GM23338 (cell line): ENCODE data around the gene FOXJ3. TPM values are rescaled to one million over a fixed set of nuclear protein-coding genes. Genes with fewer than 3 reads are reported as not detected.

ENCODE experiments used
- ATAC-seq: fragments of 200-7000 bp; cut with Tn5 transposase; 3 replicates; pipeline ENCODE4 v1.9.1; 2020
- DNase-seq: peaks from one replicate; pipeline ENCODE4 v3.0.0-alpha.2; 2015; ENCODE audit warnings: low spot score
- H2AFZ ChIP-seq: fragments of 200-600 bp; sonication (generic); 2 replicates; pipeline ENCODE4 v1.8.0; 2016; ENCODE audit warnings: antibody characterized with exemption, mild to moderate bottlenecking, moderate library complexity
- H3F3A ChIP-seq: fragments of 200-600 bp; sonication (generic); replicated peaks from 2 replicates; pipeline ENCODE4 v1.8.0; 2017; ENCODE audit warnings: antibody characterized with exemption, mixed run types, low read depth
- H3K27ac ChIP-seq: fragments of 200-600 bp; sonication (generic); 2 replicates; pipeline ENCODE4 v1.6.1; 2016; ENCODE audit warnings: low read depth
- H3K27me3 ChIP-seq: fragments of 200-600 bp; sonication (generic); 2 replicates; pipeline ENCODE4 v1.8.0; 2016; ENCODE audit warnings: mild to moderate bottlenecking, mixed run types, moderate library complexity; ENCODE audit not compliant: insufficient read depth
- H3K36me3 ChIP-seq: fragments of 200-600 bp; sonication (generic); 2 replicates; pipeline ENCODE4 v1.8.0; 2016; ENCODE audit warnings: mild to moderate bottlenecking; ENCODE audit not compliant: insufficient read depth
- H3K4me1 ChIP-seq: fragments of 200-600 bp; sonication (generic); 2 replicates; pipeline ENCODE4 v1.8.0; 2016; ENCODE audit warnings: mild to moderate bottlenecking, moderate library complexity; ENCODE audit not compliant: insufficient read depth
- H3K4me2 ChIP-seq: fragments of 200-600 bp; sonication (generic); 2 replicates; pipeline ENCODE4 v1.7.1; 2017; ENCODE audit warnings: mixed run types
- H3K4me3 ChIP-seq: fragments of 200-600 bp; sonication (generic); 2 replicates; pipeline ENCODE4 v1.6.1; 2016; ENCODE audit warnings: mixed run types
- H3K79me2 ChIP-seq: fragments of 200-600 bp; sonication (generic); replicated peaks from 2 replicates; pipeline ENCODE4 v1.8.0; 2017; ENCODE audit warnings: mild to moderate bottlenecking; ENCODE audit not compliant: insufficient read depth
- H3K9me2 ChIP-seq: fragments of 200-600 bp; sonication (generic); 2 replicates; pipeline ENCODE4 v1.8.0; 2017; ENCODE audit not compliant: insufficient read depth
- H4K20me1 ChIP-seq: fragments of 200-600 bp; sonication (generic); replicated peaks from 2 replicates; pipeline ENCODE4 v1.8.0; 2017; ENCODE audit warnings: mild to moderate bottlenecking; ENCODE audit not compliant: insufficient read depth
- H3K27ac Mint-ChIP-seq: 2 replicates; pipeline ENCODE4 v1.8.0; 2020; ENCODE audit warnings: inconsistent platforms, mild to moderate bottlenecking, moderate library complexity, mixed read lengths
- H3K27me3 Mint-ChIP-seq: 3 replicates; pipeline ENCODE4 v1.8.0; 2022; ENCODE audit warnings: low read depth, mild to moderate bottlenecking, moderate library complexity, mixed read lengths, inconsistent platforms; ENCODE audit not compliant: insufficient read depth, poor library complexity
- H3K36me3 Mint-ChIP-seq: 3 replicates; pipeline ENCODE4 v1.8.0; 2021; ENCODE audit warnings: low read depth, mild to moderate bottlenecking, inconsistent platforms, moderate library complexity, mixed read lengths
- H3K4me1 Mint-ChIP-seq: 3 replicates; pipeline ENCODE4 v1.8.0; 2020; ENCODE audit warnings: mild to moderate bottlenecking, inconsistent platforms, mixed read lengths
- H3K4me3 Mint-ChIP-seq: 3 replicates; pipeline ENCODE4 v1.8.0; 2021; ENCODE audit warnings: moderate library complexity, mild to moderate bottlenecking, inconsistent platforms, mixed read lengths
- H3K9me3 Mint-ChIP-seq: 3 replicates; pipeline ENCODE4 v1.8.0; 2020; ENCODE audit warnings: moderate library complexity, mild to moderate bottlenecking, inconsistent platforms, mixed read lengths
- CTCF ChIP-seq, 2 experiments: fragments of 200-600 bp in 1 of 2; sonication (generic) in 1 of 2; conservative IDR thresholded peaks; 2 replicates each; pipeline versions ENCODE4 v1.5.1 to v1.6.1; 2016 to 2017; ENCODE audit warnings: antibody characterized with exemption in 2 of 2, low read depth in 2 of 2, mild to moderate bottlenecking in 2 of 2, moderate library complexity in 1 of 2
- ETS1 ChIP-seq: IDR thresholded peaks from 2 replicates; pipeline ENCODE4 v1.6.1; 2016; ENCODE audit warnings: antibody characterized with exemption
- EZH2 ChIP-seq: fragments of 200-600 bp; sonication (generic); IDR thresholded peaks from one replicate; pipeline ENCODE4 v1.8.0; 2017; ENCODE audit warnings: antibody characterized with exemption, mild to moderate bottlenecking, low read depth; ENCODE audit not compliant: unreplicated experiment
- EZH2phosphoT487 ChIP-seq: fragments of 200-600 bp; sonication (generic); IDR thresholded peaks from one replicate; pipeline ENCODE4 v1.8.1; 2018; ENCODE audit warnings: antibody characterized with exemption; ENCODE audit not compliant: unreplicated experiment
- JUNB ChIP-seq: IDR thresholded peaks from one replicate; pipeline ENCODE4 v1.6.1; 2016; ENCODE audit warnings: antibody characterized with exemption; ENCODE audit not compliant: unreplicated experiment
- NANOG ChIP-seq: IDR thresholded peaks from 2 replicates; pipeline ENCODE4 v1.6.1; 2016; ENCODE audit warnings: antibody characterized with exemption, borderline replicate concordance
- POLR2AphosphoS5 ChIP-seq: IDR thresholded peaks from 2 replicates; pipeline ENCODE4 v1.6.1; 2016; ENCODE audit warnings: antibody characterized with exemption, low read depth
- STAT1 ChIP-seq: IDR thresholded peaks from one replicate; pipeline ENCODE4 v1.6.1; 2016; ENCODE audit warnings: antibody characterized with exemption; ENCODE audit not compliant: unreplicated experiment
- ZNF462 ChIP-seq: fragments of 250-450 bp; sonication (Bioruptor Pico); IDR thresholded peaks from 2 replicates; pipeline ENCODE4 v1.5.0; 2020; ENCODE audit warnings: mild to moderate bottlenecking, moderate library complexity
- polyA plus RNA-seq: library from polyadenylated mRNA; unstranded; fragments of >200 nt; fragmentation: Nextera tagmentation; extraction: Ambion mirVana; gene quantifications from 2 replicates; pipeline ENCODE4 v1.2.1, GENCODE V29; 2016
- total RNA-seq: library from RNA; depleted of rRNA; stranded (reverse); fragments of >200 nt; shearing (Covaris generic); gene quantifications from 2 replicates; pipeline ENCODE4 v1.2.3, GENCODE V29; 2014

FOXJ3 gene
- total and polyA plus RNA-seq, 2 experiments from 2014 or later, result 36.6 to 53.3 TPM

GRCh38 chr1:42315500-42315899, 19.5 kb downstream of the FOXJ3 start (continued):
- TF ChIP-seq ZNF462 (CRISPR knock-in tag) (no peak), EZH2 (no peak)

- no peaks in the 10 kb centered on the region for H3F3A ChIP-seq
- H2AFZ ChIP-seq, result no peak overlapping the region
- H3K4me1 Mint-ChIP-seq, result peaks cover 30% of the 10 kb centered on the region
- peaks cover 3% of the 10 kb centered on the region for H3K27me3 Mint-ChIP-seq
- H4K20me1 ChIP-seq, result peaks cover 79% of the 10 kb centered on the region
- H3K79me2 ChIP-seq, result peaks cover 100% of the 10 kb centered on the region
- no peak overlapping the region for H3K4me3 Mint-ChIP-seq
- H3K9me3 Mint-ChIP-seq, result no peaks in the 10 kb centered on the region
- H3K27ac Mint-ChIP-seq, result no peak overlapping the region
- H3K36me3 ChIP-seq, result peaks cover 4% of the 10 kb centered on the region; the same call in 1 of the 2 replicates
- H3K27me3 ChIP-seq, result no peaks in the 10 kb centered on the region
- peaks cover 9% of the 10 kb centered on the region; the same call in 2 of the 3 replicates for H3K36me3 Mint-ChIP-seq
- no peak for ATAC-seq
- H3K9me2 ChIP-seq, result no peaks in the 10 kb centered on the region
- H3K4me1 ChIP-seq, result no peaks in the 10 kb centered on the region
- no peak for DNase-seq
- no peak overlapping the region for H3K27ac ChIP-seq
- H3K4me3 ChIP-seq, result no peak overlapping the region
- no peak overlapping the region for H3K4me2 ChIP-seq
- TF ChIP-seq EZH2phosphoT487 (no peak), ETS1 (no peak), JUNB (no peak), POLR2AphosphoS5 (no peak), CTCF (conservative IDR thresholded peaks at IDR 0.05; ENCODE audit: low read depth in 2 of 2) (no peak), EZH2 (no peak), STAT1 (no peak), NANOG (no peak)
Observed at GRCh38 chr1:42313970-42314369, 21.1 kb downstream of the FOXJ3 start.
